HS-5 (cell line): ENCODE measurements around the gene ANKRD33.
"Not testable (repeated sequence)": the region's sequence is repeated elsewhere in the genome, so short reads cannot be mapped to it uniquely, and the experiment has no call there.

Experiments used
- DNase-seq: peaks from one replicate; pipeline ENCODE4 v3.0.0-alpha.2; 2012; ENCODE audit warnings: low read depth

The ANKRD33 gene

GRCh38 chr12:51879102-51879501 is 8.8 kb upstream of the ANKRD33 start:
- no peak for DNase-seq

GRCh38 chr12:51883295-51883694 is 4.6 kb upstream of the ANKRD33 start:
- no peak for DNase-seq

- DNase-seq, result no peak
Observed at GRCh38 chr12:51883998-51884675, 3.8 kb upstream of the ANKRD33 start.

- DNase-seq, result peak; percentile 61
Observed at GRCh38 chr12:51884676-51885229, 3.1 kb upstream of the ANKRD33 start.

GRCh38 chr12:51885294-51886020 is 2.4 kb upstream of the ANKRD33 start:
- not testable (repeated sequence) for DNase-seq

- peak; percentile 91 for DNase-seq
Observed at GRCh38 chr12:51886021-51886710, 1.7 kb upstream of the ANKRD33 start.

- no peak for DNase-seq
Observed at GRCh38 chr12:51888316-51889215, 663 bp downstream of the ANKRD33 start.

- DNase-seq, result no peak
Observed at GRCh38 chr12:51889216-51890132, 1.6 kb downstream of the ANKRD33 start.

GRCh38 chr12:51890133-51890464 is 2.2 kb downstream of the ANKRD33 start:
- no peak for DNase-seq

GRCh38 chr12:51890511-51891171 is 2.7 kb downstream of the ANKRD33 start:
- DNase-seq, result no peak

GRCh38 chr12:51891843-51892242 is 3.9 kb downstream of the ANKRD33 start:
- no peak for DNase-seq

GRCh38 chr12:51893786-51894185 is 5.9 kb downstream of the ANKRD33 start:
- DNase-seq, result no peak

- DNase-seq, result no peak
Observed at GRCh38 chr12:51895378-51896135, 7.7 kb downstream of the ANKRD33 start.

GRCh38 chr12:51896236-51896635 is 8.3 kb downstream of the ANKRD33 start:
- DNase-seq, result no peak

GRCh38 chr12:51897181-51897580 is 9.3 kb downstream of the ANKRD33 start:
- no peak for DNase-seq

- no peak for DNase-seq
Observed at GRCh38 chr12:51898506-51898905, 10.6 kb downstream of the ANKRD33 start.

GRCh38 chr12:51898937-51899336 is 11.0 kb downstream of the ANKRD33 start:
- DNase-seq, result no peak

GRCh38 chr12:51900323-51900889 is 12.5 kb downstream of the ANKRD33 start:
- no peak for DNase-seq
